ENCODE measurements around the gene CLECL1.

Gene CLECL1

GRCh38 chr12:9724023-9724422 lies 8.9 kb downstream of the CLECL1 start:
- Histone ChIP-seq H3K36me3 (replicated peaks; ENCODE audit: low read depth, low read length) (peaks cover 74% of the 10 kb centered on the region), H3K27ac (ENCODE audit: low read length) (peak overlapping the region; percentile 97), H3K79me2 (ENCODE audit: low read length) (peaks cover 100% of the 10 kb centered on the region), H3K27me3 (ENCODE audit: low read depth, low read length) (no peaks in the 10 kb centered on the region), H3K9me3 (ENCODE audit: insufficient read depth, low read length) (no peaks in the 10 kb centered on the region), H3K4me2 (ENCODE audit: low read length) (peak overlapping the region; percentile 95), H3K4me3 (ENCODE audit: low read length) (peak overlapping the region; percentile 93), H3K9ac (ENCODE audit: low read length) (peak overlapping the region; percentile 95), H3K4me1 (ENCODE audit: low read length) (peaks cover 66% of the 10 kb centered on the region), H2AFZ (ENCODE audit: low read depth, low read length) (no peak overlapping the region), H4K20me1 (ENCODE audit: insufficient read depth, low read length) (peaks cover 46% of the 10 kb centered on the region; the same call in 1 of the 2 replicates)
- TF ChIP-seq CTCF (IDR thresholded peaks at IDR 0.05; ENCODE audit: low read depth, low read length) (no peak), EZH2phosphoT487 (IDR thresholded peaks at IDR 0.05; ENCODE audit: low read depth) (no peak)

GRCh38 chr12:9721394-9722092 lies 11.4 kb downstream of the CLECL1 start:
- Histone ChIP-seq H3K27ac (ENCODE audit: low read length) (peak overlapping the region; percentile 97), H3K4me1 (ENCODE audit: low read length) (peaks cover 90% of the 10 kb centered on the region), H3K4me3 (ENCODE audit: low read length) (peak overlapping the region; percentile 93), H3K79me2 (ENCODE audit: low read length) (peaks cover 98% of the 10 kb centered on the region), H3K9ac (ENCODE audit: low read length) (peak overlapping the region; percentile 95), H3K27me3 (ENCODE audit: low read depth, low read length) (no peaks in the 10 kb centered on the region), H2AFZ (ENCODE audit: low read depth, low read length) (no peak overlapping the region), H4K20me1 (ENCODE audit: insufficient read depth, low read length) (peaks cover 46% of the 10 kb centered on the region; the same call in 1 of the 2 replicates), H3K36me3 (replicated peaks; ENCODE audit: low read depth, low read length) (peaks cover 68% of the 10 kb centered on the region), H3K4me2 (ENCODE audit: low read length) (peak overlapping the region; percentile 95), H3K9me3 (ENCODE audit: insufficient read depth, low read length) (no peaks in the 10 kb centered on the region)
- TF ChIP-seq CTCF (IDR thresholded peaks at IDR 0.05; ENCODE audit: low read depth, low read length) (no peak), EZH2phosphoT487 (IDR thresholded peaks at IDR 0.05; ENCODE audit: low read depth) (no peak)

GRCh38 chr12:9719790-9720189 lies 13.1 kb downstream of the CLECL1 start:
- no peaks in the 10 kb centered on the region for H3K27me3 ChIP-seq (ENCODE audit: low read depth, low read length)
- no peak for TF ChIP-seq EZH2phosphoT487 (IDR thresholded peaks at IDR 0.05; ENCODE audit: low read depth)
- no peak for TF ChIP-seq CTCF (IDR thresholded peaks at IDR 0.05; ENCODE audit: low read depth, low read length)
- H3K9me3 ChIP-seq (ENCODE audit: insufficient read depth, low read length) = no peaks in the 10 kb centered on the region
- peaks cover 67% of the 10 kb centered on the region for H3K36me3 ChIP-seq (replicated peaks; ENCODE audit: low read depth, low read length)
- peaks cover 98% of the 10 kb centered on the region for H3K4me1 ChIP-seq (ENCODE audit: low read length)
- peak overlapping the region; percentile 9; the same call in 1 of the 2 replicates for H3K4me3 ChIP-seq (ENCODE audit: low read length)
- H3K9ac ChIP-seq (ENCODE audit: low read length) = peak overlapping the region; percentile 28; the same call in 1 of the 2 replicates
- peaks cover 41% of the 10 kb centered on the region; the same call in 1 of the 2 replicates for H4K20me1 ChIP-seq (ENCODE audit: insufficient read depth, low read length)
- peak overlapping the region; percentile 97 for H3K27ac ChIP-seq (ENCODE audit: low read length)
- no peak overlapping the region for H2AFZ ChIP-seq (ENCODE audit: low read depth, low read length)
- peaks cover 93% of the 10 kb centered on the region for H3K79me2 ChIP-seq (ENCODE audit: low read length)
- H3K4me2 ChIP-seq (ENCODE audit: low read length) = peak overlapping the region; percentile 50

GRCh38 chr12:9718968-9719367 lies 13.9 kb downstream of the CLECL1 start:
- peaks cover 34% of the 10 kb centered on the region; the same call in 1 of the 2 replicates for H4K20me1 ChIP-seq (ENCODE audit: insufficient read depth, low read length)
- H3K27me3 ChIP-seq (ENCODE audit: low read depth, low read length) = no peaks in the 10 kb centered on the region
- H3K79me2 ChIP-seq (ENCODE audit: low read length) = peaks cover 87% of the 10 kb centered on the region
- no peaks in the 10 kb centered on the region for H3K9me3 ChIP-seq (ENCODE audit: insufficient read depth, low read length)
- peak overlapping the region; percentile 47 for H3K9ac ChIP-seq (ENCODE audit: low read length)
- H3K4me3 ChIP-seq (ENCODE audit: low read length) = peak overlapping the region; percentile 8; the same call in 1 of the 2 replicates
- peaks cover 99% of the 10 kb centered on the region for H3K4me1 ChIP-seq (ENCODE audit: low read length)
- H2AFZ ChIP-seq (ENCODE audit: low read depth, low read length) = no peak overlapping the region
- peak overlapping the region; percentile 58 for H3K4me2 ChIP-seq (ENCODE audit: low read length)
- peak overlapping the region; percentile 97 for H3K27ac ChIP-seq (ENCODE audit: low read length)
- TF ChIP-seq CTCF (IDR thresholded peaks at IDR 0.05; ENCODE audit: low read depth, low read length) (no peak), EZH2phosphoT487 (IDR thresholded peaks at IDR 0.05; ENCODE audit: low read depth) (no peak)
- H3K36me3 ChIP-seq (replicated peaks; ENCODE audit: low read depth, low read length) = peaks cover 59% of the 10 kb centered on the region

Measured in OCI-LY3 (cell line).